Gastroesophageal sphincter (tissue), 3 donors: ENCODE measurements around the gene B4GALNT3.
"Not testable (repeated sequence)": the region's sequence is repeated elsewhere in the genome, so short reads cannot be mapped to it uniquely, and the experiment has no call there.

Experiments
- EP300 ChIP-seq: sonication (generic); formaldehyde crosslinking; IDR thresholded peaks from one replicate; pipeline ENCODE4 v1.6.1; 2017; ENCODE audit warnings: antibody characterized with exemption, mild to moderate bottlenecking
- POLR2A ChIP-seq, 2 donors: fragments of 450-650 bp; IDR thresholded peaks; one replicate each; pipeline ENCODE4 v1.6.1; 2017; ENCODE audit warnings: antibody characterized with exemption in 2 of 2, mild to moderate bottlenecking in 2 of 2, moderate library complexity in 1 of 2
- POLR2AphosphoS5 ChIP-seq: sonication (generic); formaldehyde crosslinking; IDR thresholded peaks from one replicate; pipeline ENCODE4 v1.6.1; 2017; ENCODE audit warnings: antibody characterized with exemption
- TF ChIP-seq, protein P1 (sequence below), 4 experiments: fragments of 200-600 bp in 2 of 4; fragments of 450-650 bp in 2 of 4; sonication (generic) in 1 of 4; IDR thresholded peaks; one replicate each; pipeline ENCODE4 v1.5.1; 2017 to 2019; ENCODE audit warnings: antibody characterized with exemption in 4 of 4, mild to moderate bottlenecking in 2 of 4, moderate library complexity in 2 of 4

DNA sequence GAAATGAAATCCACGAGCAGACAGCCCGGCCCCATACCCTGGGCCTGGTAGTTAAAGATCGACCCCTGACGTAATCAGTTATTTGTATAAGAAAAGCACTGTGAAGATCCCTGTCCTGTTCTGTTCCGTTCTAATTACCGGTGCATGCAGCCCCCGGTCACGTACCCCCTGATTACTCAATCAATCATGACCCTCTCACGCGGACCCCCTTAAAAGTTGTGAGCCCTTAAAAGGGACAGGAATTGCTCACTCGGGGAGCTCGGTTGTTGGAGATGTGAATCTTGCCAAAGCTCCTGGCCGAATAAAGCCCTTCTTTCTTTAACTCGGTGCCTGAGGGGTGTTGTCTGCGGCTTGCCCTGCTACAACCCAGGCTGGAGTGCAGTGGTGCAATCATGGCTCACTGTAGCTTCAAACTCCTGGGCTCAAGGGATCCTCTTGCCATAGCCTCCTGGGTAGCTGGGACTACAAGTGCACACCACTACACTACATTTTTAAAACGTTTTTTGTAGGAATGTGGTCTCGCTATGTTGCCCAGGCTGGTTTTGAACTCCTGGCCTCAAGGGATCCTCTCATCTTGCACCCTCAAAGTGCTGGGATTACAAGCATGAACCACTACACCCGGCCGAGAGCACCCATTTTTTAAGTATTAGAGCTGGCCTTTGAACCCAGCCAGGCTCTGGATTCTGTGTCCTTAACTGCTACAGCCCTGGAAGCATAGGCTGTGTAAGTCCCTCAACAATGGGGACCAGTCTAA, 118.4 kb downstream of the B4GALNT3 start:
- TF ChIP-seq EP300; POLR2A (IDR thresholded peaks at IDR 0.05); POLR2AphosphoS5: not testable (repeated sequence)
- TF ChIP-seq, protein P1, sequence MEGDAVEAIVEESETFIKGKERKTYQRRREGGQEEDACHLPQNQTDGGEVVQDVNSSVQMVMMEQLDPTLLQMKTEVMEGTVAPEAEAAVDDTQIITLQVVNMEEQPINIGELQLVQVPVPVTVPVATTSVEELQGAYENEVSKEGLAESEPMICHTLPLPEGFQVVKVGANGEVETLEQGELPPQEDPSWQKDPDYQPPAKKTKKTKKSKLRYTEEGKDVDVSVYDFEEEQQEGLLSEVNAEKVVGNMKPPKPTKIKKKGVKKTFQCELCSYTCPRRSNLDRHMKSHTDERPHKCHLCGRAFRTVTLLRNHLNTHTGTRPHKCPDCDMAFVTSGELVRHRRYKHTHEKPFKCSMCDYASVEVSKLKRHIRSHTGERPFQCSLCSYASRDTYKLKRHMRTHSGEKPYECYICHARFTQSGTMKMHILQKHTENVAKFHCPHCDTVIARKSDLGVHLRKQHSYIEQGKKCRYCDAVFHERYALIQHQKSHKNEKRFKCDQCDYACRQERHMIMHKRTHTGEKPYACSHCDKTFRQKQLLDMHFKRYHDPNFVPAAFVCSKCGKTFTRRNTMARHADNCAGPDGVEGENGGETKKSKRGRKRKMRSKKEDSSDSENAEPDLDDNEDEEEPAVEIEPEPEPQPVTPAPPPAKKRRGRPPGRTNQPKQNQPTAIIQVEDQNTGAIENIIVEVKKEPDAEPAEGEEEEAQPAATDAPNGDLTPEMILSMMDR (IDR thresholded peaks at IDR 0.05): not testable (repeated sequence)
